SJCRH30 (cell line): Measurements from ENCODE around the gene BCAR1. TPM values are rescaled to one million over a fixed set of nuclear protein-coding genes. Genes with fewer than 3 reads are reported as not detected.

Experiments used
- DNase-seq, 2 experiments: peaks; one replicate each; pipeline ENCODE4 v3.0.0-alpha.2; 2015 to 2020
- H3K27ac ChIP-seq: fragments of 250-450 bp; sonication (Bioruptor Pico); 2 replicates; pipeline ENCODE4 v1.5.1; 2020; ENCODE audit warnings: mild to moderate bottlenecking, moderate library complexity
- H3K27me3 ChIP-seq: fragments of 250-450 bp; sonication (Bioruptor Pico); 2 replicates; pipeline ENCODE4 v1.5.1; 2020; ENCODE audit warnings: mild to moderate bottlenecking, moderate library complexity
- H3K36me3 ChIP-seq: fragments of 250-450 bp; sonication (Bioruptor Pico); 2 replicates; pipeline ENCODE4 v1.5.1; 2020; ENCODE audit warnings: mild to moderate bottlenecking, moderate library complexity
- H3K4me1 ChIP-seq: fragments of 250-450 bp; sonication (Bioruptor Pico); 2 replicates; pipeline ENCODE4 v1.5.1; 2020; ENCODE audit warnings: mild to moderate bottlenecking, moderate library complexity
- H3K4me3 ChIP-seq: fragments of 250-450 bp; sonication (Bioruptor Pico); 2 replicates; pipeline ENCODE4 v1.5.1; 2020; ENCODE audit warnings: mild to moderate bottlenecking, moderate library complexity
- H3K9me3 ChIP-seq: fragments of 250-450 bp; sonication (Bioruptor Pico); replicated peaks from 2 replicates; pipeline ENCODE4 v1.5.1; 2020; ENCODE audit warnings: mild to moderate bottlenecking, moderate library complexity
- total RNA-seq: library from RNA; depleted of rRNA; stranded (reverse); fragments of >200 nt; shearing (Covaris generic); gene quantifications from 2 replicates; pipeline ENCODE4 v1.2.3, GENCODE V29; 2014

BCAR1 gene
- total RNA-seq, 1 experiment from 2014 or later: 21.7 TPM

GRCh38 chr16:75263963-75264445 lies 12.6 kb upstream of the BCAR1 start:
- Histone ChIP-seq H3K4me1 (peaks cover 20% of the 10 kb centered on the region), H3K36me3 (no peaks in the 10 kb centered on the region), H3K4me3 (no peak overlapping the region), H3K27ac (no peak overlapping the region), H3K27me3 (no peaks in the 10 kb centered on the region), H3K9me3 (no peaks in the 10 kb centered on the region)
- no peak for DNase-seq

GRCh38 chr16:75263291-75263962 lies 12.0 kb upstream of the BCAR1 start:
- no peak for DNase-seq
- H3K4me3 ChIP-seq: no peak overlapping the region
- H3K27me3 ChIP-seq: no peaks in the 10 kb centered on the region
- no peaks in the 10 kb centered on the region for H3K36me3 ChIP-seq
- H3K27ac ChIP-seq: no peak overlapping the region
- no peaks in the 10 kb centered on the region for H3K9me3 ChIP-seq
- H3K4me1 ChIP-seq: peaks cover 20% of the 10 kb centered on the region

- Histone ChIP-seq H3K4me1 (peaks cover 14% of the 10 kb centered on the region), H3K4me3 (no peak overlapping the region), H3K27me3 (no peaks in the 10 kb centered on the region), H3K9me3 (no peaks in the 10 kb centered on the region), H3K27ac (no peak overlapping the region), H3K36me3 (no peaks in the 10 kb centered on the region)
- no peak for DNase-seq
These were observed 11.3 kb upstream of the BCAR1 start for GRCh38 chr16:75262800-75263127.

GRCh38 chr16:75262104-75262799 lies 10.8 kb upstream of the BCAR1 start:
- no peaks in the 10 kb centered on the region for H3K27me3 ChIP-seq
- H3K4me1 ChIP-seq: peaks cover 13% of the 10 kb centered on the region
- no peak overlapping the region for H3K4me3 ChIP-seq
- H3K9me3 ChIP-seq: no peaks in the 10 kb centered on the region
- no peak overlapping the region for H3K27ac ChIP-seq
- no peak for DNase-seq
- H3K36me3 ChIP-seq: no peaks in the 10 kb centered on the region

- no peaks in the 10 kb centered on the region for H3K27me3 ChIP-seq
- no peaks in the 10 kb centered on the region for H3K9me3 ChIP-seq
- no peak overlapping the region for H3K27ac ChIP-seq
- H3K4me3 ChIP-seq: no peak overlapping the region
- DNase-seq: no peak
- H3K36me3 ChIP-seq: no peaks in the 10 kb centered on the region
- H3K4me1 ChIP-seq: peaks cover 13% of the 10 kb centered on the region
These were observed 10.2 kb upstream of the BCAR1 start for GRCh38 chr16:75261590-75262078.

- no peak for DNase-seq
- Histone ChIP-seq H3K36me3 (no peaks in the 10 kb centered on the region), H3K4me3 (no peak overlapping the region), H3K27me3 (no peaks in the 10 kb centered on the region), H3K9me3 (no peaks in the 10 kb centered on the region), H3K4me1 (peaks cover 13% of the 10 kb centered on the region), H3K27ac (no peak overlapping the region)
These were observed 9.6 kb upstream of the BCAR1 start for GRCh38 chr16:75260851-75261589.

- H3K36me3 ChIP-seq: no peaks in the 10 kb centered on the region
- no peak overlapping the region for H3K4me3 ChIP-seq
- no peaks in the 10 kb centered on the region for H3K27me3 ChIP-seq
- H3K4me1 ChIP-seq: peaks cover 28% of the 10 kb centered on the region
- no peaks in the 10 kb centered on the region for H3K9me3 ChIP-seq
- no peak overlapping the region for H3K27ac ChIP-seq
- DNase-seq: no peak
These were observed 7.3 kb upstream of the BCAR1 start for GRCh38 chr16:75258807-75259141.

GRCh38 chr16:75257886-75258806 lies 6.7 kb upstream of the BCAR1 start:
- Histone ChIP-seq H3K4me1 (peaks cover 34% of the 10 kb centered on the region), H3K27ac (no peak overlapping the region), H3K4me3 (no peak overlapping the region), H3K27me3 (no peaks in the 10 kb centered on the region), H3K36me3 (no peaks in the 10 kb centered on the region), H3K9me3 (no peaks in the 10 kb centered on the region)
- DNase-seq: no peak

GRCh38 chr16:75256696-75257343 lies 5.4 kb upstream of the BCAR1 start:
- no peak overlapping the region for H3K27ac ChIP-seq
- peaks cover 48% of the 10 kb centered on the region for H3K4me1 ChIP-seq
- H3K36me3 ChIP-seq: no peaks in the 10 kb centered on the region
- peak; percentile 72 for DNase-seq
- no peak overlapping the region for H3K4me3 ChIP-seq
- no peaks in the 10 kb centered on the region for H3K9me3 ChIP-seq
- H3K27me3 ChIP-seq: no peaks in the 10 kb centered on the region

- H3K4me3 ChIP-seq: no peak overlapping the region
- no peaks in the 10 kb centered on the region for H3K9me3 ChIP-seq
- H3K27ac ChIP-seq: no peak overlapping the region
- no peaks in the 10 kb centered on the region for H3K27me3 ChIP-seq
- no peaks in the 10 kb centered on the region for H3K36me3 ChIP-seq
- DNase-seq: no peak
- H3K4me1 ChIP-seq: peaks cover 49% of the 10 kb centered on the region
These were observed 4.7 kb upstream of the BCAR1 start for GRCh38 chr16:75256059-75256571.

GRCh38 chr16:75254359-75254837 lies 3.0 kb upstream of the BCAR1 start:
- no peaks in the 10 kb centered on the region for H3K27me3 ChIP-seq
- H3K36me3 ChIP-seq: no peaks in the 10 kb centered on the region
- H3K4me1 ChIP-seq: peaks cover 49% of the 10 kb centered on the region
- H3K4me3 ChIP-seq: no peak overlapping the region
- no peaks in the 10 kb centered on the region for H3K9me3 ChIP-seq
- peak overlapping the region; percentile 17; the same call in 1 of the 2 replicates for H3K27ac ChIP-seq
- peak; percentile 59 to 63 for DNase-seq

- Histone ChIP-seq H3K27ac (peak overlapping the region; percentile 12; the same call in 1 of the 2 replicates), H3K4me3 (no peak overlapping the region), H3K4me1 (peaks cover 49% of the 10 kb centered on the region), H3K9me3 (no peaks in the 10 kb centered on the region), H3K27me3 (no peaks in the 10 kb centered on the region), H3K36me3 (no peaks in the 10 kb centered on the region)
- DNase-seq: no peak
These were observed 1.8 kb upstream of the BCAR1 start for GRCh38 chr16:75252946-75253911.
